HG02885 (cell line): ENCODE results near the gene CDSN.

Experiments used
- ATAC-seq: cut with Tn5 transposase; IDR thresholded peaks from one replicate; pipeline ENCODE4 v1.9.1; 2021; ENCODE audit warnings: mild to moderate bottlenecking; ENCODE audit not compliant: unreplicated experiment, poor library complexity

Gene CDSN

GRCh38 chr6:31121131-31121790, 1.0 kb upstream of the CDSN start:
- ATAC-seq: no peak

DNA sequence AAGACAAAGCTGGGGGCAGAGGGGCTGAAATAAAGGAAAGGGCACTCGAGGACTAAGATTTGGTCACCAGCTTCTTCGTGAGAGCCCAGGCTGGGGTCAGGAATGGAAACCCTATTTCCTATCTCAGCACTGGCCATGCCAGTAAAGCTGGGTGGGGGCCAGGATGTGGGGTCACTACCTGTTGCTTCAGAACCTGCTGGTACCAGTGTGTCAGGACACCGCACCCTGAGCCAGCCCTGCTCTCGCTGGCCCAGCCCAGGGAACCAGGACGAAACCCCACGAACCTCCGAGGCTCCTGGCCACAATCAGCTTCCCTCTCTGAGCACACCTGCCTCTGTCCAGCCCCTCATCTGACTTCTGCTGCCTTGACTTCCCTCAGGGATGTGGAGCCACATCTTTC, 2.1 kb downstream of the CDSN start:
- no peak for ATAC-seq

GRCh38 chr6:31116661-31117385, 3.4 kb downstream of the CDSN start:
- no peak for ATAC-seq

- ATAC-seq: no peak
Observed at GRCh38 chr6:31115941-31116560, 4.2 kb downstream of the CDSN start.

GRCh38 chr6:31114970-31115849, 5.0 kb downstream of the CDSN start:
- ATAC-seq: no peak

DNA sequence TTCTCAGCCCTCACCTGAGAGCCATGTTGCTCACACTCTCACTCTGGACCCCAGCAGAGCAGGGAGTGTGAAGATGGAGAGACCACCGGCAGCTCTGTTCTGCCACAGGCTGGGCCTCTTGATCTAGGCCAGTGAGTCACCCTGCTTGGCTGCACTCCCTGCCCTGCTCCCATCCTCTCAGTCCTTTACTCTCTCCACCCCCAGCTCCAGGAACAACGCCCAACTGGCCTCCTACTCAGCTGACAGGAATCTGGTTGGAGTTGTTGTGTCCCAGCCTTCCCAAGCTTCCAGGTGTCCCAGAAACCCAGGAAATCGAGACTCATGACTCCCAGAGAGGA, 5.7 kb downstream of the CDSN start, which contains the start of gene PSORS1C1:
TSS of gene PSORS1C1 (plus strand) at position 260 of the 338 bp plus-strand sequence. CDS start 14,833 bp downstream, outside the sequence.
- ATAC-seq: no peak

DNA sequence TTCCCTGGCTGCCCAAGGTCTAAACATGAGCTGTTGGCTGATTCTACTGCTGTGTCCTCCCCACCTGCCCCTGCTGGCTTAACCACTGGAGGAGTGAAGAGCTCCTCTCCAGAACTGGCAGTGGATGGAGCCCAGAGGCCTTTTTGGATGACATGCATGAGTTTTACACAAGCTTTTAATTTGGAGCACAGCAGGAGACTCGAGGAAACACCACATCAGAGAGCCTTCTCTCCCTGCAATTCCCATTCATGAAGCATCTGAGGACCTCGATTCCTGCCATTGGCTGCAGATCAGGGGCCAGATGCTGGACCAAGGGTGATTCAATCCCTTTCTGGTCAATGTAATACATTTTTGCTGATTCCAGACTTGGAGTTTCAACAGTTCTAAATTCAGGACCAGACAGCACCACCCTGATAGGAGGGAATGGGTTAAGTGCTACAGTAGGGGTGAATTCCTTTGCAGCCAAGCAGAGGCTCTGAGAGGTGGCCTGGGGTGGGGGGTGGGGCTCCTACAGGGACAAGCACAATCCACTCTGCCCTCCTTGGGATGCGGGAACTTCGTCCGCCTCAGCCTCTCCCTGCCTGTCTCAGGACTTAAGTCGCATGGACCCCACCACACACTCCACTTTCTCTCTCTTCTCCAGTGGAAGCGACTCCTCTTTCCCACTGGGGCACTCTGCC, 6.2 kb downstream of the CDSN start:
- no peak for ATAC-seq

DNA sequence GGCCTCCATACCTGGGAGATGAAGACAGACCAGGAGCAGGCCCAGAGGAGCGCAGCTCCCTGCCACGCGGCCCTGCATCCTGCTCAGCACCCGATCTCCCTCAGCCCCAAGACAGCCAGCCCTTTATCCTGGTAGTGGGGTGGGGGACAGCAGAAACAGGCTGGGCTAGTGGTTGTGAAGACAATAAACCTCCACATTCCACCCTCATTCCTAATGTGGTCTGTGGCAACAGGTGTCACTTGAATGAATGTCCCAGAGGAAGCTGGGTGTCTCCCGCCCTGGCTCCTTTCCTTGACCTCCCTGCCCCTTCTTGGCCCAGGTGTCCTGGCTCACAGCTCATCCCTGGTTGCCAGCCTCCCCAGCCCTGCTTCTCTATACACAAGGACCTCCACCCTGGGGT, 7.8 kb downstream of the CDSN start, which contains the start of gene C6orf15:
TSS of gene C6orf15 (minus strand) at position 98 of the 400 bp plus-strand sequence. CDS start at position 78, 20 bp downstream.
- no peak for ATAC-seq

DNA sequence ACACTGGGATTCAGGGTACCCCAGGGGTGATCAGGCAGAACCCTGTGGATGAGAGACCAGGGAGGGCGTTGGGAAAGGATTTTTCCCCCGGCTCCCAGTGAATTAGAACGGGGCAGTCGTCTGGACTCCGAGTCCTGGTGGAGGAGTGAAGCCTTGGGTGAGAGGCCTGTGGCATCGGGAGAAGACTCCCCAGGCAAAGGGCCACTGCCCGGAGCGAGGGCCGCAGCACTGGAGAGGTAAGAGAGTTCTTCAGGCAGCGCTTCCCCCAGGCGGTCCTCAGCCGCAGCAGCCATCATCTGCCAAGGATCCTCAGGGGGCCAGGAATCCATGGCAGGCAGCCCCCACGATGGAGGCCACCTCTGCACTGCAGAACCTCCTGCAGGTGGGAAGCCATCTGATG, 8.5 kb downstream of the CDSN start:
- no peak for ATAC-seq

DNA sequence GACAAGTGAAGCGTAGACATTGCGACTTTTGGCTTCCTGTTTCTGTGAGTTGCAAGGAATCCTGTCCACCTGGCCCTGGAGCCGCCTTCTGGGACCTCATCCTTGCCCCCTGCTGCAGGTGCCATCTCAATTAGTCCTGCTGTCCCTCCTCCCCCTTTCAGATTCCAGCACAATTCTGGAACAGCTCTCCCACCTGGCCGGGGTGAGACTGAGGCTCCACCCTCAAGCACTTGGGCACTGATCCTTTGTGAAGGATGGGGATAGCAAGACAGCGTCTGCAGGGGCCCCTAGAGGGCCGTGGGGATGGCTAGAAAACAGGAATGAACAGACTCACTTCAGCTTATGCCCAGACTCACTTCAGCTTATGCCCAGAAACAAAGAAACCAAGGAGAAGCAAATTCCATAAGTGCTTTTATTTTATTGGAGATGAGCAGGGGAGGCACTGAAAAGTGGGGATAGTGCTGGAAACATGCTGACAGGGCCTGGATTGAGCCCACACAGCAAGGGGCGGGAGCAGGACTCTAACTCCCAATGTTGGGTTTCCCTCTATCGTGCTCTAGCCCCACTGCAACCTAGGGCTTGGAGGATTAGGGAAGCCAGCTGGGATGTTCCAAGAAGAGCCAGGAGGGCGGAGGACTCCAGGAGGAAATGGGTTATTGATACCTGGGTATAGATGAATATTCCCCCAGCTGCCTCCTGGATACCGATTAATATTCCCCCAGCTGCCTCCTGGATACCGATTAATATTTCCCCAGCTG, 9.2 kb downstream of the CDSN start:
- ATAC-seq: no peak

- ATAC-seq: no peak
Observed at GRCh38 chr6:31107052-31107451, 13.2 kb downstream of the CDSN start.

- no peak for ATAC-seq
Observed at GRCh38 chr6:31103136-31103535, 17.1 kb downstream of the CDSN start.

- no peak for ATAC-seq
Observed at GRCh38 chr6:31098449-31098938, 21.8 kb downstream of the CDSN start.

DNA sequence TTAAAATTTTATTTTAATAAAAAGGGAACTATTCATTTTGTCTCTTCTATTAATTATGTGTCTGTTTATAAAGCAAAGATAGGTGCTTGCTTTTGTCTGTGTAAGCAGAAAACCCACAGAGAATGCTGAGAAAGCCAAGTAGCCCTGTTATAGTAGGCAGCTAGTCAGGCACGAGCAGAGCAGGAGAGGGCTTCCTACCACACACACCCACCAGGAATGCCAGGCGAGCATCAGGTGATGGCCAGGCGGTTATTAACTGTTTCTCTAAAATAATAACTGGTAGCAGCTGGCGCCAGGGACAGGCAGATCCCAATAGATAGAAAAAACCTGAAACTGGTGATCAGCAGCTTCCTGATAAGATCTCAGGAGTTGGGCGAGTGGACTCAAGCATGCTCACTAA, 23.6 kb downstream of the CDSN start:
- ATAC-seq: no peak

DNA sequence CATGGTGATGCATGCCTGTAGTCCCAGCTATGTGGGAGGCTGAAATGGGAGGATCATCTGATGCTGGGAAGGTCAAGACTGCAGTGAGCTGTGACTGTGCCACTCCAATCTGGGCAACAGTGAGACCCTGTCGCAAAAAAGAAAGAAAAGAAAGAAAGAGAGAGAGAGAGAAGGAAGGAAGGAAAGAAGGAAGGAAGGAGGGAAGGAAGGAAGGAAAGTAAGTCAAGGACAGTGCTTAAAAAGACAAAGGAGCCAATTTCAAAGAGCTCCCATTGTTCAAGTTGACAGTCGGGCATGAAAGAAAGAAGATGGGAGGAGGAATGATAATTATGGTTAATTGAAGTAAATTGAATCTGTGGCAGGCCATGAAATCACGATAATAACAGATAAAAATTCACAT, 24.0 kb downstream of the CDSN start:
- no peak for ATAC-seq

DNA sequence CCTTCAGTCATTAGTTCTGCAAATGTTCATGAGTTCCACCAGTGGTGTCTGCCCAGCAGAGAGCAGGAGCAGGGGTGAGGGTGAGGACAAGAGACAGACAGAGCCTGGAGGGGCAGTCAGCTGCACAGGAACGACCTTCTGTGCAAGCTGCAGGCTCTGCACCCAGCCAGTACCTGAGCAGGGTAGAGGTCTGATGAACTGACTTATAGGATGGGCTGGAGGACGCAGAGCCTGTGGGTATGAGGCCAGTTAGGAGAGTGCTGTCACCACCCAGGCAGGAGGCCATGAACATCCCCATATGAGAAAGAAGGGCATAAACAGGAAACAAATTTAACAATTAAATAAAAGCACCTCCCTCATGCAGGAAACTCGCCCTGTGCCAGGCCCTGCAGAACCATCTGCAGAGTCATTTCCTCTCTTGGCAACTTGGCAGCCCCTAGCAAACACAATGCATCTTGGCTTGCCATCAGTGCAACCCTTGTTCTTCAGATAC, 25.8 kb downstream of the CDSN start:
- no peak for ATAC-seq

- no peak for ATAC-seq
Observed at GRCh38 chr6:31092769-31093505, 27.3 kb downstream of the CDSN start.

- ATAC-seq: no peak
Observed at GRCh38 chr6:31092238-31092637, 28.0 kb downstream of the CDSN start.
